ENCODE measurements around the gene ALOXE3.

- TF ChIP-seq, protein P1, sequence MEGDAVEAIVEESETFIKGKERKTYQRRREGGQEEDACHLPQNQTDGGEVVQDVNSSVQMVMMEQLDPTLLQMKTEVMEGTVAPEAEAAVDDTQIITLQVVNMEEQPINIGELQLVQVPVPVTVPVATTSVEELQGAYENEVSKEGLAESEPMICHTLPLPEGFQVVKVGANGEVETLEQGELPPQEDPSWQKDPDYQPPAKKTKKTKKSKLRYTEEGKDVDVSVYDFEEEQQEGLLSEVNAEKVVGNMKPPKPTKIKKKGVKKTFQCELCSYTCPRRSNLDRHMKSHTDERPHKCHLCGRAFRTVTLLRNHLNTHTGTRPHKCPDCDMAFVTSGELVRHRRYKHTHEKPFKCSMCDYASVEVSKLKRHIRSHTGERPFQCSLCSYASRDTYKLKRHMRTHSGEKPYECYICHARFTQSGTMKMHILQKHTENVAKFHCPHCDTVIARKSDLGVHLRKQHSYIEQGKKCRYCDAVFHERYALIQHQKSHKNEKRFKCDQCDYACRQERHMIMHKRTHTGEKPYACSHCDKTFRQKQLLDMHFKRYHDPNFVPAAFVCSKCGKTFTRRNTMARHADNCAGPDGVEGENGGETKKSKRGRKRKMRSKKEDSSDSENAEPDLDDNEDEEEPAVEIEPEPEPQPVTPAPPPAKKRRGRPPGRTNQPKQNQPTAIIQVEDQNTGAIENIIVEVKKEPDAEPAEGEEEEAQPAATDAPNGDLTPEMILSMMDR (IDR thresholded peaks at IDR 0.05): no peak
- no peak for TF ChIP-seq POLR2A (IDR thresholded peaks at IDR 0.05)
Observed at GRCh38 chr17:8082292-8082691, 36.0 kb downstream of the ALOXE3 start.

Measured in body of pancreas (tissue), 4 donors.